Fibroblast of skin of abdomen (primary cell): Measurements from ENCODE around the gene LAPTM4A.
"Not testable (repeated sequence)": the region's sequence is repeated elsewhere in the genome, so short reads cannot be mapped to it uniquely, and the experiment has no call there.

Source experiments
- DNase-seq: peaks from one replicate; pipeline ENCODE4 v3.0.0-alpha.2; 2013

Gene LAPTM4A

GRCh38 chr2:20050646-20051531, 539 bp downstream of the LAPTM4A start:
- DNase-seq, result peak; percentile 60

GRCh38 chr2:20050104-20050645, 1.3 kb downstream of the LAPTM4A start:
- peak; percentile 67 for DNase-seq

GRCh38 chr2:20049637-20050036, 1.8 kb downstream of the LAPTM4A start:
- DNase-seq, result no peak

GRCh38 chr2:20048488-20049448, 2.7 kb downstream of the LAPTM4A start:
- DNase-seq, result no peak

GRCh38 chr2:20045712-20046292, 5.6 kb downstream of the LAPTM4A start:
- not testable (repeated sequence) for DNase-seq

GRCh38 chr2:20044778-20045177, 6.7 kb downstream of the LAPTM4A start:
- no peak for DNase-seq

GRCh38 chr2:20042531-20042930, 8.9 kb downstream of the LAPTM4A start:
- no peak for DNase-seq

- DNase-seq, result peak; percentile 24
Observed at GRCh38 chr2:20040489-20041172, 10.8 kb downstream of the LAPTM4A start.

- no peak for DNase-seq
Observed at GRCh38 chr2:20037660-20038059, 13.8 kb downstream of the LAPTM4A start.

- no peak for DNase-seq
Observed at GRCh38 chr2:20035955-20036666, 15.3 kb downstream of the LAPTM4A start.

GRCh38 chr2:20034821-20035220, 16.6 kb downstream of the LAPTM4A start:
- no peak for DNase-seq

GRCh38 chr2:20034218-20034617, 17.2 kb downstream of the LAPTM4A start:
- DNase-seq, result no peak

GRCh38 chr2:20033322-20033721, 18.1 kb downstream of the LAPTM4A start:
- DNase-seq, result no peak

GRCh38 chr2:20030224-20030623, 21.2 kb downstream of the LAPTM4A start:
- DNase-seq, result no peak

GRCh38 chr2:20027705-20028434, 23.6 kb downstream of the LAPTM4A start:
- peak; percentile 33 for DNase-seq

GRCh38 chr2:20027260-20027677, 24.2 kb downstream of the LAPTM4A start:
- no peak for DNase-seq

GRCh38 chr2:20025065-20025786, 26.2 kb downstream of the LAPTM4A start:
- peak; percentile 76 for DNase-seq

GRCh38 chr2:20023688-20024087, 27.7 kb downstream of the LAPTM4A start:
- no peak for DNase-seq

- no peak for DNase-seq
Observed at GRCh38 chr2:20021405-20022009, 29.9 kb downstream of the LAPTM4A start.
